Activated T-cell treated with anti-CD3 and anti-CD28 coated beads, Interleukin-2, amount 50 U/mL, for 48 hours (primary cell): ENCODE results near the gene SULT1C2.
"Not testable (repeated sequence)": the region's sequence is repeated elsewhere in the genome, so short reads cannot be mapped to it uniquely, and the experiment has no call there.

Experiments used
- DNase-seq, 2 experiments: peaks; one replicate each; pipeline ENCODE4 v3.0.0-alpha.2; 2020

The SULT1C2 gene

GRCh38 chr2:108355906-108356734 lies 67.4 kb downstream of the SULT1C2 start:
- DNase-seq = no peak

- not testable (repeated sequence) for DNase-seq
These were observed 70.6 kb downstream of the SULT1C2 start for GRCh38 chr2:108359336-108359735.
